Astrocyte (in vitro differentiated cells and primary cell): ENCODE results near the gene GSTT4. TPM values are rescaled to one million over a fixed set of nuclear protein-coding genes. Genes with fewer than 3 reads are reported as not detected.

Experiments
- DNase-seq: peaks from one replicate; pipeline ENCODE4 v3.0.0-alpha.2; 2010; ENCODE audit warnings: low read depth
- FAIRE-seq: peaks from 2 replicates; lab custom pipeline; 2011; peaks lifted over from hg19 to GRCh38; lab: Jason Lieb, UNC
- H2AFZ ChIP-seq: 2 replicates; pipeline ENCODE4 v1.6.0; 2012; ENCODE audit warnings: low read depth, low read length, inconsistent platforms
- H3K27ac ChIP-seq: 2 replicates; pipeline ENCODE4 v1.5.1; 2011; ENCODE audit warnings: low read depth, low read length, inconsistent platforms
- H3K27me3 ChIP-seq: 2 replicates; pipeline ENCODE4 v1.6.0; 2011; ENCODE audit warnings: low read length, inconsistent platforms; ENCODE audit not compliant: insufficient read depth
- H3K36me3 ChIP-seq: 2 replicates; pipeline ENCODE4 v1.5.1; 2011; ENCODE audit warnings: low read length, inconsistent platforms; ENCODE audit not compliant: insufficient read depth
- H3K4me1 ChIP-seq: 2 replicates; pipeline ENCODE4 v1.5.1; 2011; ENCODE audit warnings: low read length, inconsistent platforms; ENCODE audit not compliant: insufficient read depth
- H3K4me2 ChIP-seq: 2 replicates; pipeline ENCODE4 v1.6.0; 2012; ENCODE audit warnings: low read length, inconsistent platforms
- H3K4me3 ChIP-seq: 2 replicates; pipeline ENCODE4 v1.5.1; 2011; ENCODE audit warnings: low read depth, mild to moderate bottlenecking, low read length, inconsistent platforms; ENCODE audit not compliant: insufficient read depth
- H3K79me2 ChIP-seq: 2 replicates; pipeline ENCODE4 v1.6.0; 2012; ENCODE audit warnings: mild to moderate bottlenecking, low read length, inconsistent platforms; ENCODE audit not compliant: insufficient read depth
- H3K9ac ChIP-seq: 2 replicates; pipeline ENCODE4 v1.6.0; 2012; ENCODE audit warnings: mild to moderate bottlenecking, low read length, inconsistent platforms
- H3K9me3 ChIP-seq: 2 replicates; pipeline ENCODE4 v1.5.1; 2012; ENCODE audit warnings: low read depth, mild to moderate bottlenecking, low read length, inconsistent platforms; ENCODE audit not compliant: insufficient read depth
- H4K20me1 ChIP-seq: 2 replicates; pipeline ENCODE4 v1.6.0; 2012; ENCODE audit warnings: low read length, inconsistent platforms; ENCODE audit not compliant: insufficient read depth
- H3K27ac Mint-ChIP-seq: one replicate; pipeline ENCODE4 v1.8.0; 2021; ENCODE audit warnings: mild to moderate bottlenecking, mixed read lengths; ENCODE audit not compliant: unreplicated experiment
- H3K27me3 Mint-ChIP-seq: one replicate; pipeline ENCODE4 v1.8.0; 2021; ENCODE audit warnings: low read depth, mixed read lengths; ENCODE audit not compliant: unreplicated experiment
- H3K36me3 Mint-ChIP-seq: one replicate; pipeline ENCODE4 v1.8.0; 2021; ENCODE audit warnings: low read depth, mixed read lengths; ENCODE audit not compliant: unreplicated experiment
- H3K4me1 Mint-ChIP-seq: one replicate; pipeline ENCODE4 v1.8.0; 2021; ENCODE audit warnings: low read depth, mixed read lengths; ENCODE audit not compliant: unreplicated experiment
- H3K4me3 Mint-ChIP-seq: one replicate; pipeline ENCODE4 v1.8.0; 2021; ENCODE audit warnings: mild to moderate bottlenecking, moderate library complexity, mixed read lengths; ENCODE audit not compliant: unreplicated experiment
- H3K9me3 Mint-ChIP-seq: one replicate; pipeline ENCODE4 v1.8.0; 2021; ENCODE audit warnings: mild to moderate bottlenecking, mixed read lengths; ENCODE audit not compliant: unreplicated experiment
- EZH2 ChIP-seq: IDR thresholded peaks from 2 replicates; pipeline ENCODE4 v1.6.1; 2012; ENCODE audit warnings: mild to moderate bottlenecking, low read length, inconsistent platforms; ENCODE audit not compliant: insufficient read depth
- total RNA-seq: library from RNA; stranded (reverse); gene quantifications from 2 replicates; pipeline ENCODE4 v1.2.1, GENCODE V29; 2021
- TF ChIP-seq, protein P1 (sequence below): IDR thresholded peaks from 2 replicates; pipeline ENCODE4 v1.5.1; 2011; ENCODE audit warnings: low read depth, mild to moderate bottlenecking, inconsistent platforms, low read length, moderate library complexity; ENCODE audit not compliant: insufficient read depth

The GSTT4 gene
- total RNA-seq, 1 donor from 2014 or later: not detected

DNA sequence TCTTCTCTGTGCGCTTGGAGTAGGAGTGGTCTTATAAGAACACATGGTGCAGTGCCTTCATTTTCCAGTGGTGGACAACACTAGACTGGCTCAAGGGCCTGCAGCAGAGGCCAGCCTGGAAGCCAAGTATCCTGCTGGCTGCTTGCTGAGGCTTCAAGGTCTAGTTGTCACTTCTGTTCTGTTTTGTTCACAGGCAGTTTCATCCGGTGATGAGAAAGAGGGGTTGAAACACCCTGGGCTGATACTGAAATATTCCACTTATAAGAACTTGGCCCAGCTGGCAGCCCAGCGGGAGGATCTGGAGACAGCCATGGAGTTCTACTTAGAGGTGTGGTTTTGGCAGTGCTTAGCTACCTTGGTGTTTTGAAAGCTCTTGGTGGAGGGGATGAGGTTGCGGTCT lies 35.7 kb upstream of the GSTT4 start:
- no peak overlapping the region for H3K4me3 ChIP-seq
- H4K20me1 ChIP-seq: peaks cover 59% of the 10 kb centered on the region
- peaks cover 5% of the 10 kb centered on the region for H3K36me3 ChIP-seq
- no peak overlapping the region for H3K27ac Mint-ChIP-seq
- H3K27me3 Mint-ChIP-seq: no peaks in the 10 kb centered on the region
- DNase-seq: no peak
- no peak overlapping the region for H3K4me3 Mint-ChIP-seq
- peaks cover 11% of the 10 kb centered on the region for H3K4me1 ChIP-seq
- no peaks in the 10 kb centered on the region for H3K9me3 ChIP-seq
- FAIRE-seq: no peak
- no peak overlapping the region for H3K9ac ChIP-seq
- TF ChIP-seq, protein P1, sequence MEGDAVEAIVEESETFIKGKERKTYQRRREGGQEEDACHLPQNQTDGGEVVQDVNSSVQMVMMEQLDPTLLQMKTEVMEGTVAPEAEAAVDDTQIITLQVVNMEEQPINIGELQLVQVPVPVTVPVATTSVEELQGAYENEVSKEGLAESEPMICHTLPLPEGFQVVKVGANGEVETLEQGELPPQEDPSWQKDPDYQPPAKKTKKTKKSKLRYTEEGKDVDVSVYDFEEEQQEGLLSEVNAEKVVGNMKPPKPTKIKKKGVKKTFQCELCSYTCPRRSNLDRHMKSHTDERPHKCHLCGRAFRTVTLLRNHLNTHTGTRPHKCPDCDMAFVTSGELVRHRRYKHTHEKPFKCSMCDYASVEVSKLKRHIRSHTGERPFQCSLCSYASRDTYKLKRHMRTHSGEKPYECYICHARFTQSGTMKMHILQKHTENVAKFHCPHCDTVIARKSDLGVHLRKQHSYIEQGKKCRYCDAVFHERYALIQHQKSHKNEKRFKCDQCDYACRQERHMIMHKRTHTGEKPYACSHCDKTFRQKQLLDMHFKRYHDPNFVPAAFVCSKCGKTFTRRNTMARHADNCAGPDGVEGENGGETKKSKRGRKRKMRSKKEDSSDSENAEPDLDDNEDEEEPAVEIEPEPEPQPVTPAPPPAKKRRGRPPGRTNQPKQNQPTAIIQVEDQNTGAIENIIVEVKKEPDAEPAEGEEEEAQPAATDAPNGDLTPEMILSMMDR: no peak
- TF ChIP-seq EZH2: no peak
- no peaks in the 10 kb centered on the region for H3K9me3 Mint-ChIP-seq
- H3K27ac ChIP-seq: no peak overlapping the region
- no peak overlapping the region for H2AFZ ChIP-seq
- H3K27me3 ChIP-seq: no peaks in the 10 kb centered on the region
- H3K4me1 Mint-ChIP-seq: peaks cover 28% of the 10 kb centered on the region
- H3K4me2 ChIP-seq: no peak overlapping the region
- H3K79me2 ChIP-seq: no peaks in the 10 kb centered on the region
- peaks cover 33% of the 10 kb centered on the region for H3K36me3 Mint-ChIP-seq

DNA sequence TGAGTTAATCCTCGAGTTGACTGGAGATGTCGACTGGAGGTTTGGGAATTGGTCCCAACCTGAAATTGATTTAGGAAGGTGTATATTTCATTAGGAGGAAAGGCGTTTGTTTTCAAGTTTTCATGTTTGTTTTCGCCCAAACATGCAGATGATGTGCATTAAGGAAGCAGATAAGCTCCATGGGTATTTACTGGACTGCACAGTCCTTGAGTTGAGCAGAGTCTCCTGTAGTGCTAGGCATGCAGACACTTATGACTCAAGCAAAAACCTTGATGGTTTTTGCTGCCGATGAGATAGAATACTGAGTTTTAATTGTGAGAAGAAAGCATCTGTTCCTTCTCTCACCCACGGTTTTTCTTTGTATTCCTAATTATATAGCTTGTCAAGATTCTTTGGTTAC lies 33.8 kb upstream of the GSTT4 start:
- FAIRE-seq: no peak
- H3K27ac Mint-ChIP-seq: no peak overlapping the region

More for the DNA sequence above, 33.8 kb upstream of the GSTT4 start:
- H3K27ac ChIP-seq: no peak overlapping the region
- no peak overlapping the region for H3K4me2 ChIP-seq
- H3K4me1 ChIP-seq: peaks cover 11% of the 10 kb centered on the region
- no peaks in the 10 kb centered on the region for H3K9me3 Mint-ChIP-seq
- TF ChIP-seq, protein P1: no peak
- TF ChIP-seq EZH2: no peak
- peaks cover 5% of the 10 kb centered on the region for H3K36me3 ChIP-seq
- no peaks in the 10 kb centered on the region for H3K79me2 ChIP-seq
- H4K20me1 ChIP-seq: peaks cover 65% of the 10 kb centered on the region
- no peak overlapping the region for H3K4me3 Mint-ChIP-seq
- peaks cover 33% of the 10 kb centered on the region for H3K36me3 Mint-ChIP-seq
- H3K27me3 Mint-ChIP-seq: no peaks in the 10 kb centered on the region
- no peak overlapping the region for H3K4me3 ChIP-seq
- no peaks in the 10 kb centered on the region for H3K27me3 ChIP-seq
- peaks cover 28% of the 10 kb centered on the region for H3K4me1 Mint-ChIP-seq
- no peak overlapping the region for H3K9ac ChIP-seq
- no peaks in the 10 kb centered on the region for H3K9me3 ChIP-seq
- peak; percentile 13 for DNase-seq
- H2AFZ ChIP-seq: no peak overlapping the region
